GM12891 (cell line): ENCODE results near the gene SENP1.

Experiments used
- DNase-seq: peaks from one replicate; pipeline ENCODE4 v3.0.0; 2011; ENCODE audit warnings: low spot score; ENCODE audit not compliant: insufficient read length
- FAIRE-seq: peaks from 2 replicates; lab custom pipeline; 2011; peaks lifted over from hg19 to GRCh38; lab: Jason Lieb, UNC
- PAX5 ChIP-seq: IDR thresholded peaks from 2 replicates; pipeline ENCODE4 v1.6.1; 2011; ENCODE audit warnings: low read length, moderate library complexity, mild to moderate bottlenecking; ENCODE audit not compliant: insufficient read depth, severe bottlenecking
- POLR2A ChIP-seq: IDR thresholded peaks from 2 replicates; pipeline ENCODE4 v1.6.1; 2011; ENCODE audit warnings: low read depth, low read length, control low read depth
- POLR2AphosphoS5 ChIP-seq: IDR thresholded peaks from 2 replicates; pipeline ENCODE4 v1.6.1; 2011; ENCODE audit warnings: low read depth, low read length, control low read depth
- POU2F2 ChIP-seq: IDR thresholded peaks from 2 replicates; pipeline ENCODE4 v1.6.1; 2011; ENCODE audit warnings: low read depth, mild to moderate bottlenecking, control low read depth, low read length, moderate library complexity
- SPI1 ChIP-seq: IDR thresholded peaks from 2 replicates; pipeline ENCODE4 v1.6.1; 2011; ENCODE audit warnings: low read depth, low read length, control low read depth
- TAF1 ChIP-seq: IDR thresholded peaks from 2 replicates; pipeline ENCODE4 v1.6.1; 2011; ENCODE audit warnings: low read depth, low read length, control low read depth

The SENP1 gene

DNA sequence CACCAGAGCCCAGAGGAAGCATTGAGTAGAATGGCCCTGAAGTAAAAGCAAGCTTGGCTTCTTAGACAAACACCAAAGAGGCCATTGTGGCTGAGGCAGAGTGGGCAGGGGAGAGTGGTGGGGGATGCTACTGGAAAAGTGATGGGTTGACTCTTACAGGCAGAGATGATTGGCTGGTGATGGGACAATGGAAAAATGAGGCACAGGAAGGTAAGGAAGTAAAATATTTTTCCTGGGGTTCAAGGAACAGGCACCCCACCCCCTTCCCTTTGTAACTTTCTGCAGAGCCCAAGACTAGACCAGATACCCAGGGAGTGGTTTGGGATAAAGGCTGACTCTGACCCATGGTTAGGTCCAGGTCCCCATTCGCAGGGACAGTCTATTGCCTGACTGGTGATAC, 66.7 kb downstream of the SENP1 start:
- TF ChIP-seq SPI1 (no peak), PAX5 (no peak), POLR2A (no peak), POU2F2 (no peak), POLR2AphosphoS5 (no peak), TAF1 (no peak)
- DNase-seq (no peak), FAIRE-seq (no peak)

DNA sequence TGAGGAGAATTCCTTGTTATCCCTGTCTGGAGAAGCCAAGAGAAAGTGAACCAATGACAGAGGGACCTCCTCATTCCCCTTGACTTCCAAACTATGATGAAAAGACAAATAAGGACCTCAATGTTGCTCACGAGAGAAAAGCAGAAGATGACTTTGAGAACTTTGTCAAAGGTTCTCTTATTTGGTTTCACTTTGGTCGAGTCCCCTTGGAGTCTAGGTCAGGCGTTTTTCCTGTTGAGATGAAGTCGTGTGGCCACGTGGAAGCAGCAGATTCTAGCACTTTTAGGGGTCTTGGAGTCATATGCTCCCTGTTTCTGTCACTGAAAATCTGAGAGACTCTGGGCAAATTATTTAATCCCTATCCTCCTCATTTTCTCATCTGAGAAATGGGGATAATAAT, 67.8 kb downstream of the SENP1 start:
- TF ChIP-seq TAF1, result no peak
- DNase-seq (no peak), FAIRE-seq (no peak)

DNA sequence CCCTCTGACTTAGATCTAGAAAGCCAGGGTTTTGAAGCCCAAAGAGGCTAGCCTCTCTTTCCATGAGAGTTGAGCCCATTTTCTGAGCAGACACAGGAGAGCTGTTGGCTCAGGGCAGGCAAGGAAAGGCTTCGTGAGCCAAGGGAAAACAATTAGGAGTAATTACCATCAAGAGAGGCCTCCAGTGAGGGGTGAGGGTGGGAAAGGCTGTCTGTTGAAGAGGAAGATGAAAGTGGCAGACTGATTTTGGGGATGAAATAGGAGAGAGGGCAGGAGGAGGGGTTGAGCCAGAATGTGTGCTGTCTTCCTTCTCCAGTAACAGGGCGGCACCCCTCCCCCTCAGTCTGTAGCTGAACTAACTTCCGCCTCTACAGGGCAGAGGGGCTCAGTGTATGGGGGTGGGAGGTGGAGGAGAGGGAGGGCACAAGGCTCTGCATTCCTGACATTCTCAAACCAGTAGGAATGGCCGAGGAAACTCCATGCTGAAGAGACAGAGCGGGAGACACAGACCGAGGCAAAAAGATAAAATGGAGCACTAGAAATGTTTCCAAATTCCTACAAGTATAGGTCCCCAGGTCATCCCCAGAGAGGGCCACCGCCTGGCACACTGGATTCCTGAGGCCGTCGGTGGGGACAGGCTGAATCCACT, 68.5 kb downstream of the SENP1 start:
- TF ChIP-seq POLR2AphosphoS5 (no peak), SPI1 (no peak), POU2F2 (no peak), TAF1 (no peak), POLR2A (no peak), PAX5 (no peak)
- DNase-seq (no peak), FAIRE-seq (no peak)

GRCh38 chr12:48036818-48037217, 69.1 kb downstream of the SENP1 start:
- TF ChIP-seq SPI1 (no peak), POU2F2 (no peak), POLR2A (no peak), POLR2AphosphoS5 (no peak), TAF1 (no peak), PAX5 (no peak)
- FAIRE-seq, result no peak
- no peak for DNase-seq

DNA sequence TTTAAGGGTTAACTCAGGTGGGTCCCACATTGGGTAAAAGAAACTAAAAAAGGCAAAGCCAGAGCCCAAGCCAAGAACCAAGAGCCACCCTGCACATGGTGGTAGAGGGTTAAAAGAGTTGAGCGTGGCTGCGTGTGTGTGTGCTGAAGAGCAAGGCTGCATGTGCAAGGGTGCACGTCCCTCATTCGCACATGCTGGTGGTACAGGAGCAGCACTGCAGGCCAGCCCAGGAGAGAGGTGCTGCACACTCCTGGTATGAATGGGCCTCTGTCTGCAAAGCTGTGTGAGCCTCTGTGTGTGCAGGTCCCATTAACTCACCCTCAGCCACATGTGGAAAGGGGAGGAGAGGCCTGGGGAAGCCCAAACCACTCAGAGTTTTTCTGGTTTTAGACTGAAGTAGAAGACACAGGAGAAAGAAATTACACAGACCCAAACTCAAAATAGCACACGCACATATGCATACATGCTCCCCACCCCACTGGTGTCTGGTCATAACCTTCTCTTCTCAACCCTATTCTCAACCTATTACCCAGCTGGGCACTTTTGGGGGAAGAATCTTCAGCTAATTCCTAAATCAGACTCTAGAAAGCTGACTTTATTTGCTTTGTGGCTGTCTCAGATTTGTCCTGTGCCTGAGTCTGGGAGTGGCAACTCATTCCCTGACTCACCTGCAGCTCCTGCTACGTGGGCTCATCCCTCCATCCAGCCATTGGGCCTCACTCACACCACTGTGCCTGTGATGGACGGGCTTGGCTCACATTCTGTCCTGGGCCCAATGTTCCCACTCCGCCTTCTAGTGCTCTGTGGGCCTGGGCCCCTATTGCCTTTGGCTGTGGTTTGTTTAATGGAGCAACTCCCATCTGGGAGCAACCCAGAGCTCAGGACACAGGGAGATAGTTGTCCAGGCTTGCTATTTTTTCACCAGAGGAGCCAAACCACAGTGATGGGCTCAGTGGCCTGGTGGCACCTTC, 70.8 kb downstream of the SENP1 start:
- no peak for TF ChIP-seq POLR2AphosphoS5
- no peak for TF ChIP-seq SPI1
- no peak for TF ChIP-seq POU2F2
- no peak for TF ChIP-seq POLR2A
- no peak for TF ChIP-seq PAX5
- no peak for TF ChIP-seq TAF1
- FAIRE-seq, result no peak

GRCh38 chr12:48033451-48033850, 72.4 kb downstream of the SENP1 start:
- FAIRE-seq (no peak), DNase-seq (no peak)
- TF ChIP-seq POU2F2, result no peak
- no peak for TF ChIP-seq PAX5
- TF ChIP-seq SPI1, result no peak
- no peak for TF ChIP-seq POLR2AphosphoS5
- TF ChIP-seq TAF1, result no peak

More for the DNA sequence above, 70.8 kb downstream of the SENP1 start:
- no peak for DNase-seq

DNA sequence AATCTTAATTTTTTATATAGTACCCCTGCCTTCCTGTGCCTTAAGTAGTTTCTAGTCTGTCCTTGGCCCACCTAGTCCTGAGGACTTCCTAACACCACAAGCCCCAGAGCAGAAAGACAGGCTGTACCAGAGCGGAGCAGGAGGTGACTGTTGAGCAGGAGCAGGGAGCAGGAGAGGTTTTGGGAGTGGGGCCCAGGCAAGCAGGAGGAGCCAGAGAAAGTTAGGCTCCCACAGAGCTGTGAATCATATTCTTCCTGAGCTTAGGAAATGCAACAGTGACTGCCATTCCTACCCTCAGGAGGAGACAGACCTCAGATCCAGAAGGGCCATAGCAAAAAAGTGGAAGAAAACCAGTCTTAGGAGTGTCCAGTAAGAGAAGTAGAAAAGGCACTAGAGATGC, 73.3 kb downstream of the SENP1 start:
- no peak for TF ChIP-seq SPI1
- TF ChIP-seq POLR2A, result no peak
- no peak for TF ChIP-seq PAX5
- no peak for TF ChIP-seq POU2F2
- TF ChIP-seq POLR2AphosphoS5, result no peak
- no peak for TF ChIP-seq TAF1
- DNase-seq (no peak), FAIRE-seq (no peak)

DNA sequence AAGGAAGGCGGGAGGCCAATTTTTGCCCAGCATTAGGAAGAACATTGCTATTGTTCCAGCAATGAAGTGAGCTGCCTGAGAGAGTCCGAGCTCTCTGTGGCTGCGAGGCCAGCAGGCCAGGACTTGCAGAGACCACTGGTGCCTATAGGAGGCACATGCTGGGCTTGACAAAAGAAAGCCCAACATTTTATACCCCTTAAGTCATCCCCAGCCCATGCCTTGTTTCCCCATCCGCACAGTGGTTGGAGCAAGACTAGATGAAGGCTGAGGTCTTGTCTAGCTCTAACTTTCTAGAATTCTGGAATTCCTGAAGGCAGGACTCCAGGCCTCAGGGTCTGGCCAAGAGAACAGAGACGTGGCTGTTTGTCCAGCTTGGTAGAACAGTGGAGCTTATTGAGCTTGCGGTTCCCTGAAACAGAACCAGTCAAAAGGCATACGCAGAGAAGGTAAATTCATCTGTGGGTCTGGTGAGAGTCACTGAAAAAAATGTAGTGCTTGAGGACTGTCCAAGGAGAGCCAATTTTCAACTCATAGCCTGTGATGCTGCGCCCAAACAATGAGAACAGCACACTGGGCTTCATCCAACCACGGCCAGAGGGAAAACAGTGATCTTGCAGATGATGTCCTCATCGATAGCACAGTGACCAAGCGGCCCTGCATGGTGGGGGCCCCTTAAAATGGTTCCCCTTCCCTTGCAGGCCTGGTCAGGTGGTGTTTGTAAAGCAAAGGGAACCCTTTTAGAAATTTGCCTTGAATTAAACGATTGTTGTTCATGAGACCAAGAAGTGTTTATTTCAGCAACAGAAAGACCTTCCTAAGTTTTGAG, 74.5 kb downstream of the SENP1 start:
- no peak for DNase-seq
- TF ChIP-seq POLR2A (no peak), PAX5 (no peak), TAF1 (no peak), POLR2AphosphoS5 (no peak), SPI1 (no peak)
- no peak for FAIRE-seq

DNA sequence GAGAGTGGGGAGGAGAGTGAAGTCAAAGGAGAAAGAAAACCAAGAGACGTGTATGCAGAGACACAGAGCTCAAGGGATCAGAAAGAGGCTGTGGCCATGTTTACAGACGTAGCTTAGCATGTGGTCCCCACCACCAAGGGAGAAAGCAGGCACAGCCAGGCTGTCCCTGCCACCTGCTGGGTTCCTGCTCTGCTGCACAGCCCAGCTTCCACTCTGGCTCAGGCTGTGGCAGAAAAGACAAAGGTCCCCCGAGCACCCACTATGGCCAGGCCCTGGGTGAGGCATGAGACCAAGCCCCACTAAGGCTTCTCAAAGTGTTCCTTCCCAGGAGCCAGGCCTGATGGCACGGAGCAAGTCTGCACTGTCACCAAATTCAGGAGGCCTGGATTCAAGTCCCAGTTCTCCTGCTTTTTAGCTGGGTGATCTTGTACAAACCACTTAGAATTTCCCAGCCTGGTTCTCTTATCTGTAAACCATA, 75.7 kb downstream of the SENP1 start:
- FAIRE-seq, result no peak
- TF ChIP-seq PAX5 (no peak), TAF1 (no peak), POU2F2 (no peak), POLR2A (no peak), POLR2AphosphoS5 (no peak), SPI1 (no peak)

More for the DNA sequence above, 75.7 kb downstream of the SENP1 start:
- no peak for DNase-seq
